Mesenteric fat pad (tissue), 1 donor: Measurements from ENCODE around the gene MAN1A1. TPM values are rescaled to one million over a fixed set of nuclear protein-coding genes. Genes with fewer than 3 reads are reported as not detected.

Experiments
- DNase-seq: peaks from one replicate; pipeline ENCODE4 v3.0.0-alpha.2; 2020; ENCODE audit warnings: low spot score
- total RNA-seq: library from RNA; stranded (reverse); fragmentation: NEBNext Ultra II Directional; extraction: Animal tissue kit (Norgen Biotek cat#: 25700); gene quantifications from one replicate; pipeline ENCODE4 v1.2.1, GENCODE V29; 2021
- donor health status: DM: yes; HTN: yes; CAD: no.

MAN1A1 gene
- total RNA-seq, 1 donor from 2014 or later: 147 TPM

GRCh38 chr6:119152187-119152586 lies 197.4 kb downstream of the MAN1A1 start:
- no peak for DNase-seq

- DNase-seq: no peak
These were observed 200.6 kb downstream of the MAN1A1 start for GRCh38 chr6:119148825-119149525.

GRCh38 chr6:119148098-119148824 lies 201.3 kb downstream of the MAN1A1 start:
- no peak for DNase-seq

- DNase-seq: no peak
These were observed 202.2 kb downstream of the MAN1A1 start for GRCh38 chr6:119147101-119148053.

- no peak for DNase-seq
These were observed 204.4 kb downstream of the MAN1A1 start for GRCh38 chr6:119145111-119145510.

- no peak for DNase-seq
These were observed 206.9 kb downstream of the MAN1A1 start for GRCh38 chr6:119142637-119143036.

GRCh38 chr6:119142041-119142440 lies 207.5 kb downstream of the MAN1A1 start:
- no peak for DNase-seq

- no peak for DNase-seq
These were observed 209.1 kb downstream of the MAN1A1 start for GRCh38 chr6:119140196-119141140.

- no peak for DNase-seq
These were observed 210.5 kb downstream of the MAN1A1 start for GRCh38 chr6:119138906-119139541.

GRCh38 chr6:119137194-119138072 lies 212.1 kb downstream of the MAN1A1 start:
- no peak for DNase-seq

GRCh38 chr6:119134752-119135151 lies 214.8 kb downstream of the MAN1A1 start:
- no peak for DNase-seq

- DNase-seq: no peak
These were observed 216.2 kb downstream of the MAN1A1 start for GRCh38 chr6:119133400-119133799.

- DNase-seq: no peak
These were observed 217.1 kb downstream of the MAN1A1 start for GRCh38 chr6:119132261-119132981.

- DNase-seq: no peak
These were observed 219.5 kb downstream of the MAN1A1 start for GRCh38 chr6:119129968-119130484.

- DNase-seq: no peak
These were observed 220.2 kb downstream of the MAN1A1 start for GRCh38 chr6:119129148-119129967.

- no peak for DNase-seq
These were observed 221.2 kb downstream of the MAN1A1 start for GRCh38 chr6:119128252-119128912.

GRCh38 chr6:119127627-119128026 lies 221.9 kb downstream of the MAN1A1 start:
- DNase-seq: no peak
